Measurements from ENCODE around the gene TBC1D9B.

The TBC1D9B gene

GRCh38 chr5:179829732-179830435 lies 77.8 kb downstream of the TBC1D9B start:
- no peak overlapping the region for H3K4me3 ChIP-seq (ENCODE audit: low read depth, low read length)
- no peak for DNase-seq (ENCODE audit: low read depth)

- no peak overlapping the region for H3K4me3 ChIP-seq (ENCODE audit: low read depth, low read length)
- DNase-seq (ENCODE audit: low read depth) = no peak
Observed at GRCh38 chr5:179828756-179829421, 78.8 kb downstream of the TBC1D9B start.

GRCh38 chr5:179827680-179828079 lies 80.0 kb downstream of the TBC1D9B start:
- DNase-seq (ENCODE audit: low read depth) = peak; percentile 26
- no peak overlapping the region for H3K4me3 ChIP-seq (ENCODE audit: low read depth, low read length)

GRCh38 chr5:179825655-179826182 lies 82.0 kb downstream of the TBC1D9B start:
- DNase-seq (ENCODE audit: low read depth) = no peak
- no peak overlapping the region for H3K4me3 ChIP-seq (ENCODE audit: low read depth, low read length)

GRCh38 chr5:179824745-179825112 lies 83.0 kb downstream of the TBC1D9B start:
- no peak overlapping the region for H3K4me3 ChIP-seq (ENCODE audit: low read depth, low read length)
- DNase-seq (ENCODE audit: low read depth) = no peak

GRCh38 chr5:179823937-179824744 lies 83.6 kb downstream of the TBC1D9B start:
- no peak for DNase-seq (ENCODE audit: low read depth)

GRCh38 chr5:179822444-179822990 lies 85.2 kb downstream of the TBC1D9B start:
- no peak for DNase-seq (ENCODE audit: low read depth)
- peak overlapping the region; percentile 97 for H3K4me3 ChIP-seq (ENCODE audit: low read depth, low read length)

More at GRCh38 chr5:179823937-179824744, 83.6 kb downstream of the TBC1D9B start:
- H3K4me3 ChIP-seq (ENCODE audit: low read depth, low read length) = no peak overlapping the region

- H3K4me3 ChIP-seq (ENCODE audit: low read depth, low read length) = peak overlapping the region; percentile 97
- DNase-seq (ENCODE audit: low read depth) = no peak
Observed at GRCh38 chr5:179822059-179822432, 85.7 kb downstream of the TBC1D9B start.

GRCh38 chr5:179821298-179822058 lies 86.2 kb downstream of the TBC1D9B start:
- peak overlapping the region; percentile 97 for H3K4me3 ChIP-seq (ENCODE audit: low read depth, low read length)
- DNase-seq (ENCODE audit: low read depth) = peak; percentile 88

GRCh38 chr5:179820483-179821297 lies 87.0 kb downstream of the TBC1D9B start, which contains the start of gene SQSTM1:
Gene SQSTM1 (plus strand): TSS chr5:179820905. CDS start chr5:179820937, 32 bp downstream.
- DNase-seq (ENCODE audit: low read depth) = peak; percentile 32
- H3K4me3 ChIP-seq (ENCODE audit: low read depth, low read length) = peak within 1 kb of the TSS; percentile 97

GRCh38 chr5:179820127-179820482 lies 87.6 kb downstream of the TBC1D9B start:
- peak overlapping the region; percentile 97 for H3K4me3 ChIP-seq (ENCODE audit: low read depth, low read length)
- no peak for DNase-seq (ENCODE audit: low read depth)

- DNase-seq (ENCODE audit: low read depth) = peak; percentile 31
- peak overlapping the region; percentile 27 for H3K4me3 ChIP-seq (ENCODE audit: low read depth, low read length)
Observed at GRCh38 chr5:179819296-179820126, 88.2 kb downstream of the TBC1D9B start.

GRCh38 chr5:179818746-179819295 lies 88.9 kb downstream of the TBC1D9B start:
- H3K4me3 ChIP-seq (ENCODE audit: low read depth, low read length) = peak overlapping the region; percentile 27

GRCh38 chr5:179817890-179818745 lies 89.6 kb downstream of the TBC1D9B start:
- no peak overlapping the region for H3K4me3 ChIP-seq (ENCODE audit: low read depth, low read length)
- DNase-seq (ENCODE audit: low read depth) = no peak

More at GRCh38 chr5:179818746-179819295, 88.9 kb downstream of the TBC1D9B start:
- peak; percentile 82 for DNase-seq (ENCODE audit: low read depth)

GRCh38 chr5:179817470-179817840 lies 90.2 kb downstream of the TBC1D9B start:
- H3K4me3 ChIP-seq (ENCODE audit: low read depth, low read length) = no peak overlapping the region
- DNase-seq (ENCODE audit: low read depth) = no peak

GRCh38 chr5:179816796-179817469 lies 90.8 kb downstream of the TBC1D9B start:
- peak overlapping the region; percentile 41 for H3K4me3 ChIP-seq (ENCODE audit: low read depth, low read length)
- no peak for DNase-seq (ENCODE audit: low read depth)
